Hematopoietic multipotent progenitor cell treated with erythropoietin and hydrocortisone succinate and interleukin-3 and kit ligand, for 15 days (in vitro differentiated cells): ENCODE results near the gene ANKRD11.
A peak's percentile ranks its signal among the peaks of the same experiment; 100 is the strongest.
"Not testable (repeated sequence)": the region's sequence is repeated elsewhere in the genome, so short reads cannot be mapped to it uniquely, and the experiment has no call there.

Experiments used
- DNase-seq: peaks from one replicate; pipeline ENCODE4 v3.0.0-alpha.2; 2015; ENCODE audit warnings: low spot score

ANKRD11 gene

DNA sequence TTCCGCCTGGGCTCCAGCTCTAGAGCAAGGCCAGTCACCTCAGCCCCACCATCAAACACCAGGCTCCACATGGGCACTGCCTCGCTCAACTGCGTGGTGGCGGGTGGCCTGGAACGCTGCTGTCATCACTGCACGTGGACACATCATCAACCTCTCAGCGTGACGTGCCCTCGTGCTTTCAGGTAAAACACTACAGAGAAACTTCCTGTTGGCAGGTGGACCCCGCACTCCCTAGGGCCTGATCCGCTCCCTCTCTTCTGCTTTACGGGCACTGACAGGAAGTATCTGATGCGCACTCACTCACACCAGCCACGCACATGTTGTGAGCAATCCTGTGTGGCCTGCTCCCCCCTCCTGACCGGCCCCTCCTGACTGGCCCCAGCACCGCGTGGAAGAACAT is 87.4 kb downstream of the ANKRD11 start:
- DNase-seq: no peak

DNA sequence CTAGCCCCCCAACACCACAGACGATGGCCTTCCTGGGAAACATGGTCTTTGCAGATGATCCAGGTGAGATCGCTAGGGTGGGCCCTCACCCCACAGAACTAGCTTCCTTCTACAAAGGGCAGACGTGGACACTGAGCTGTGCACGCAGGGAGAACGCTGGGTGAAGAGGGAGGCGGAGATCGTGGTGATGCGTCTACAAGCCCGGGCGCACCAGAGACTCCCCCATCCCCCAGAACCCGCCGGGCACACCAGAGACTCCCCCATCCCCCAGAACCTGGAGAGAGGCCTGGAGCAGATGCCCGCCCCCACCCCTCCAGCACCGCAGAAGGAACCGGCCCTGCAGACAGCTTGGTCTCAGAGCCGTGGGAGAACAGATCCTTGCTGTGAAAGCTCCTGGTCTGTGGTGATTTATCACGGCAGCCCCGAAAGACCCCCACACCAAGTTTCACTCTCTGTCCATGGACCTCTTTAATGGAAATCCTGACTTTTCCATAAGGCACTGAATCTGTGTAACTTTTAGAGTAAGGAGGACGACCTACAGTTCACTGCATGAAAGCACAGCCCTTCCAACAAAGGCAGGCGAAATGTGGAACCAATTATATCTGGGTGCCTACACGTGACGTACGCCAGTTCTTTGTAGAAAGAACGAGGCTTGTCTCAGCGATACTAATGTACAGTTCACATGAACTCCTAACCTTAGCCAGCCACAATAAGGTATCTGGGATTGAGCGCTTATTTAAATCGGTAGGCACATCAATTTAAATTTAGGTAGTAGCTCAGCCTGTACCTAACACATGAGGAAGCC is 88.5 kb downstream of the ANKRD11 start:
- DNase-seq: no peak

DNA sequence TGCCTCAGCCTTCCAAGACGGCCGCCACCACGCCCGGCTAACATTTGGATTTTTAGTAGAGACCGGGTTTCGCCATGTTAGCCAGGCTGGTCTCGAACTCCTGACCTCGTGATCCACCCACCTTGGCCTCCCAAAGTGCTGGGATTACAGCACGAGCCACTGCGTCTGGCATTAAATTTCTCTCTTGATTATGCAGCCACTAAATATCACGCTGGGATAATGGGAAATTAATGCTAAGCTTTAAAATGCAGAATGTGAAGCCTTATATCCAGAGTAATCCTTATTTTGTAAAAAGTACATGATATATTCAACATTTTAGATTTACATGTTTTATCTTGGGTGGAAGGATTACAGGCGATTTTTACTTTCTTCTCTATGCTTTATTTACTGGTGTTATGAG is 89.2 kb downstream of the ANKRD11 start:
- no peak for DNase-seq

DNA sequence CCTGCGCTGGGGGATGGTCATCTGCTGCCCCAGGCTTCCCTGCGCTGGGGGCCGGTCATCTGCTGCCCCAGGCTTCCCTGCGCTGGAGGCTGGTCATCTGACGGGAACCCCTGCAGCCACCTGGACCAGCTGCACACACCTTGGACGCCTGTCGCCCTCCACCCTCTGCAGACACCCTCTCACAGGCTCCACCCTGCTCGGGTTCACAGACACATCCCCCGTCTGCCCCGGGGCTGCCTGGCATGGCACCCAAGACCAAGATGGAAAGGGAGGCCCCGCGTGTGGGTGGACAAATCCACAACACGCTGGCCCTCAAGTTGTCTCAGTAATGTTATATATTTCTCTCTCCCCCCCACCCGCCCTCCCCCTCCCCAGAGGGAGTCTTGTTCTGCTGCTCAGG is 89.6 kb downstream of the ANKRD11 start:
- DNase-seq: no peak

DNA sequence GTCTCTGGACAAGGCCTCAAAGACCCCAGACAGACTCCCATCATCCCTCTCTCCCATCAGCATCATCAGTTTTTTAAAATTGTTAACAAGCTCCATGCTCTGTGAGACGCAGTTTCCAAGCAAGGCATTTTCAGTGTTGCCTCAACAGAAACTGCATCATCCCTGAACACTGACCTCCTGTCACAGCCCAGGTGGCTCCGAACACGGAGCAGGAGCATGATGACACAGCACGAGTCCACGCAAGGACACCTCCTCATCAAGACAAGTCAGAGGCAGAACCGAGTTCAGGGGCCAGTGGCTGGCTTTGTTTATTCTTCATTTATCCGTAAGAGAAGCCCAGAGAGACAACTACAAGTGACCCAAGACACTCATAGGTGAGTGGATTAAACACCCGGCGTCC is 91.4 kb downstream of the ANKRD11 start:
- no peak for DNase-seq

DNA sequence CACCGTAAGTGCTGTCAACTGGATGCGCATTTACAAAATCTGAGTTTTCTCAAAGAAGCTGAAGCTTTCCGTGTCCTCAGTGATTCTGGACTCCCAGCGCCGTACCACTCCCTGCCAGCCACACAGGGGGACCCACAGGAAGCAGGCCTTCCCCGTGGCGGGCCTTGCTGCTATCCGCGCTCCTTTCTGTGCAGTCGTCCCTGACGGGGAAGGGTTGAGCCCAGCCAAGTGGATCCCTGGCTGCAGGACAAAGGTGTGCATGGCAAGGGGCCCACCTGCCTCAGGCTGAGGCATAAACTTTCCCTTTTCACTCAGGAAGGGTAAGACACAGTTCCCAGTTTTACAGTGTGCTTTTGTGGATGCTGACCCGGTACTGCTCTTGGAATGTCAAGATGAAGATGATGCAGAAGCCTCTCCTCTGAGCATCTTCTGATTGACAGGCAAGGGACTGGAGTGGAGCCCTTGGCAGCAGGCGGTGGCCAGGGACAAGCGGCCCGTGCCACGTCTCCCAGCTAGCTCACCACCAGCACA is 93.0 kb downstream of the ANKRD11 start:
- DNase-seq: no peak

DNA sequence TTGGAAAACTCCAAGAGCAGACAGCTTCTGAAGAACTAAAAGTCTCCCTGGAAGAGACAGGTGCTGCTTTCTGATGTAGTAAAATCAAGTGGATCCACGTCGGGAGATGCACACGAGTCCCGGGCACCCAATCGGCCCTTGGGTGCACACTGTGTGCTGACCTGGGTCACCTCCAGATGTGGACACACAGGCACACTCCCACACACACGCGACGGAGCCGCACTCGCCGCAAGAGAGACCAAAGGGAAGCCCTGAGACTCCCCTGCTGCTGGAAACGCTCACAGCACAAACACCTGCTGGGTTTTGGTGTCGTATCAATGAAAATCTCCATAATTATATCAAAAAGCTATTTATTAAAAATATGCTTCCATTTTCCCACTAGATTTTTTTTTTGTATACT is 94.2 kb downstream of the ANKRD11 start:
- DNase-seq: no peak

DNA sequence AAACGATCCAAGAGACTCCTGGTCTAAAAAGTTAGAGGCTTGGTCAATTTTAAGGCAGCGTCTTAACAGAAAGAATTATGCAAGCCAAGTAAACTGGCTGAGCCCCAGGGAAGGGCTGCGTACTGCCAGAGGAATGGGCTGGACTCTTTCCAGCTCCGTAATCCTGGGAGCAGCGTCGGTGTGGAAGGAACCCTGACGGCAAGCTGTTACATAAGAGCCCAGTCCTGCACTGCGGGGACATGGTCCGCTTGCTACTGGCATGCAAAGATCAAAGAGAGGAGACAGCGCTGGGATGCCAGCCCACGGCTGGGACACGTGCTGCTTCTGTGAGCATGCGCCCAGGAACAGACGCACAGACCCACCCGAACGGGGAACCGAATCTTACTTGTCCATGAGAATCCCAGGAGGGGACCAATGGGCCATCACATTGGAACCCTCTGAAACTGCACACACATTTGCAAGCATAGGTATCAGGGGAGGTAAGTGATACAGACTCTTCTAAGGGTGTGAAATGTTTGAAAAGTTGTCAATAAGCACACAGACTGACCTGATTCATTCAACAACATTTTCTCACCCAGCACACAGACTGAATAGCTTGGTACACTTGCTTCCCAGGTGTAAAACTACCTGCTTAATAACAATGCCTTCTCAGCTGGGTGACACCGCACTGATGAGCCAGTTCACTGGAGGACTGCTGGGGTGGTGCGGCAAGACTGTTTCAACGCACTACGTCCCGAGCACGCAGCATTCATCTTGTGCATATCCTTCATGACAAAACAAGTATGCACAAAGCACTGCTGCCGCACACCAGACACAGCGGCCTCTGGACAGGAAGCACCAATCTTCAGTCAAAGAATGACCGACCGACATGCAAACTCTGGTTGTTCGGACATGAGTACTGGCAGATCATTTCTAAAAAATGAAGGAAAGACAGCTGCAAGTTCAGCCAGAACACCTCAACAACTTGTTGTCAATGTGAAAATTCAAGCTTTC is 94.9 kb downstream of the ANKRD11 start:
- DNase-seq: no peak

DNA sequence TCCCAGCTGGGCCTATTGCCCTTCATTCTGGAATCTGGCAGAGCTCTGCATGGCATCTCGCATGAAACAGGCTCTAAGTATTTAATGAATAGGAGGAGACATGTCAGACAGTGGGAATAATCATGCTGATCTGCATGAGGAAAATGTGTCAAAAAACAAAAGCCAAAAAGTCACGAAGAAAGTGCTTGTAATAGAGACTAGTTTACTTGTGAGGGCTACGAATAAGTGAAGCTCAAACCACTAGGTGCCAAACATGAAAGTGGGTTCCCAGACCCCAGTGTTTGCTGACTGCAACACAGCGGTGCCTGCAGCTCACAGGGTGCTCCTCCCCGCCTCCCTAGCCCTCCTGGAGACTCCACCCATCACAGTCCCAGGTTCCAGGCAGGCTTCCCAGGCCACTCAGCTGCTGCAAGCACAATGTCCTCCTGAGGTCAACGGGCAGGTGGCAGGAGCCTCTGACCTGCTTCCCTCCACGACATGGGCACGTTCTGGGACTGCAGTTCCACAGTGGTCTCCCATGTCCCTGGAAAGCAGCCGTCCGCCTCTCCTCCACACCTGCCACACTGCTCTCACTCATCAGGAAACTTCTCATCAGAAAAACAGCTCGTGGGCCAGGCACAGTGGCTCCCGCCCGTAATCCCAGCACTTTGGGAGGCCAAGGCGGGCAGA is 96.5 kb downstream of the ANKRD11 start:
- DNase-seq: no peak

DNA sequence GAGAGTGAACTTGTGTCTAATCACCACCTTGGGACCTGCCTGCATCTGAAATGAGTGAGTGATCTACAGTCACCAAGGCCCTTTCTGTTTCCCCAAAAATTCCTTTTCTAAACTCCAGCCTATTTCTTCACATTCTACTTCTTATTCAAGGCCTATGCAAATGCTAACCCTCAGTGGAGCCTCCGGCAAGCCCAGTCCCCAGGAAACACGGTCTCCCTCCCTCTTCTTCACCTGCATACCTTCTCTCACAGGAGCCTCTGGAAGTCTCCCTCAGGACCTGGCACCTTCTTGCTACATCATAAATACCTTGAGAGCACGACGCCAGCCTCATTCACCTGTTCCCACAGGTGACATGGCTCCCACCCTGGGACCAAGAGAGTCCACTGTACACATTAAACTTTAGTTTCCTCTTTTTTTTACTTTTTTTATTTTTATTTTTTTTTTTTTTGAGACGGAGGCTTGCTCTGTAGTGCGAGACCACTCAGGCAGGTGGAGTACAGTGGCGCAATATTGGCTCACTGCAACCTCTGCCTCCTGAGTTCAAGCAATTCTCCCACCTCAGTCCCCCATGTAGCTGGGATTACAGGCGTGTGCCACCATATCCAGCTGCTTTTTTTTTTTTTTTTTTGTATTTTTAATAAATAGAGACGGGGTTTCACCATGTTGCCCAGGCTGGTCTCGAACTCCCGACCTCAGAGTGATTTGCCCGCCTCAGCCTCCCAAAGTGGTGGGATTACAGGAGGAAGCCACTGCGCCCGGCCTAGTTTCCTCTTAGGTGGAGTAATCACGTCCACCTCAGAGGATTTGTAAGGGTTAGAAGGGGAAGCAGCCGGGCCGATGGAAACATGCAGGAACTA is 97.3 kb downstream of the ANKRD11 start:
- no peak for DNase-seq

DNA sequence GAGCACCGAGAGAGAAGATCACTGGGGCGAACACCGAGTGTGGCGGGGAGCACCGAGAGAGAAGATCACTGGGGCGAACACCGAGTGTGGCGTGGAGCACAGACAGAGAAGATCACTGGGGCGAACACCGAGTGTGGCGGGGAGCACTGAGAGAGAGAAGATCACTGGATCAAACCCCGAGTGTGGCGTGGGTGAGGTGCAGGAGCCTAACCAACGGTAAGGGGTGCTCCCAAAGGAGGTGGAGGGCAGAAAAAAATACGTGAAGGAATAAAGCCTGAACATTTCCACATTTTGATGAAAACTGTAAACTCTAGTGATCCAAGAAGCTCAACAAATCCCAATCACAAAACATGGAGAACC is 100.2 kb downstream of the ANKRD11 start:
- not testable (repeated sequence) for DNase-seq

DNA sequence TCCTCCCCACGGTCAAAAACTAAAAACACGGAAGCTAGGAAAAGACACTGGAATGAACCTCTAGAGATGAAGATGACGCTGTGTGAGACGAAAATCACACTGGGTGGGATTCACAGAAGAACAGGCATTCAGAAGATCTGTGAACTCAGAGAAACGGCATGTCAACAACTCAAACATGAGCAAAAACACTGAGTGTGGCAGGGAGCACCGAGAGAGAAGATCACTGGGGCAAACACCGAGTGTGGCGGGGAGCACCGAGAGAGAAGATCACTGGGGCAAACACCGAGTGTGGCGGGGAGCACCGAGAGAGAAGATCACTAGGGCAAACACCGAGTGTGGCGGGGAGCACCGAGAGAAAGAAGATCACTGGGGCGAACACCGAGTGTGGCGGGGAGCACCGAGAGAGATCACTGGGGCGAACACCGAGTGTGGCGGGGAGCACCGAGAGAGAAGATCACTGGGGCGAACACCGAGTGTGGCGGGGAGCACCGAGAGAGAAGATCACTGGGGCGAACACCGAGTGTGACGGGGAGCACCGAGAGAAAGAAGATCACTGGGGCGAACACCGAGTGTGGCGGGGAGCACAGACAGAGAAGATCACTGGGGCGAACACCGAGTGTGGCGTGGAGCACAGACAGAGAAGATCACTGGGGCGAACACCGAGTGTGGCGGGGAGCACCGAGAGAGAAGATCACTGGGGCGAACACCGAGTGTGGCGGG is 100.7 kb downstream of the ANKRD11 start:
- not testable (repeated sequence) for DNase-seq

DNA sequence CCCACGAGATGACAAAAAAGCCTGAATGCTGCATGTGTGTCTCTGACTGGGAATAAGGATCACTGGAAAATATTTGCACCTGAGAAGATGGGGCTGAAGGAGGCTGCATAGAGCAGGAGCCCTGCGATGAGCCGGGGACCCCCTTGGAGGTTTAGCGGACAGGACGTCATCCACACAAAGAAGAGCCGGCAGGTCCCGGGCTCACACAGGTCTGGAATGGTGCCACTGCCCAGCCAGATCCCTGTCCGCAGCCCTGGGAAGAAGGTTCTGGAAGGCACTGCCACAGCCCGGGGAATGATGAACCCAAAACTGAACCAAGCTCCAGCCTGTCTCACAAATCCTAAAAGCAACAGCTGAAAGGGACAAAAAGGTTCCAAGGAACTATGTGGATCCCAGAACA is 101.8 kb downstream of the ANKRD11 start:
- DNase-seq: no peak

DNA sequence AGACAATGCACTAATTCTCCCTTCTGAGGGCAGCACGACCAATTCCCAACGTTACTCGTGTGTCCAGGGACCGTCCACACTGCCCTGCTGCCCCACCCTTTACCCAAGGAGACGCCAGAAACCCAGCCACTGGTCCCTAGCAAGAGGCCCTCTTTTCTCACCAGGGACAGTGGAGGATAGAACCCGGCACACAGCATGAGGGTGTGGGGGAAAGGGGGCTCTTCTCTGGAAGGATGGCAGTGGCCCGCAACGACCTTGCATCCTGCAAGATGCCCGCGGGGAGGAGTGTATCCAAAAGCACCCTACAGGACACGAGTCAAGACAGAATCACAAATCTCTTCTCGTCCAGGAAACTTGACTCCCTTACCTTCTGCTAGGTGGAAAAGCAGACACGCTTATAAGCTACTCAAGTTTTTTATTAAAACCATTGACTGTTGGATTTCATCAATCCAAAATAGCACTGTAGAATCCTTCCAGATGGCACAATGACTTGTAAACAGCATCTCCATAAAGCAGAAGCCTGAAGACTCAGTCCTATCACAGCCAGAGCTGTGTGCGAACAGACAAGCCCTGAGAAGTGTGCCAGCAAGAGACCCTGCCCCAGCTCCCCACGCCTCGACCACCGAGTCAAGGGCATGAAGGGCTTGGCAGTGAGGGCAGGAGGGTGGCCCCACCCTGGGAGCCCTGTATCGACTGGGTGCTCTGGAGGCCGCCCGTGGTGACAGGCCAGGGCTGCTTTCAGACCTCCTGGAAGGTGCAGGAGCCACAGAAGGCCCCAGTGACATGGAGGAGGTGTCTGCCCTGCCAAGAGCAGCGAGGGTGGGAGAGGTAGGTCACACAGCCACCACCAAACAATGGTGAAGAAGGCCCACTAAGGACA is 103.8 kb downstream of the ANKRD11 start:
- no peak for DNase-seq

DNA sequence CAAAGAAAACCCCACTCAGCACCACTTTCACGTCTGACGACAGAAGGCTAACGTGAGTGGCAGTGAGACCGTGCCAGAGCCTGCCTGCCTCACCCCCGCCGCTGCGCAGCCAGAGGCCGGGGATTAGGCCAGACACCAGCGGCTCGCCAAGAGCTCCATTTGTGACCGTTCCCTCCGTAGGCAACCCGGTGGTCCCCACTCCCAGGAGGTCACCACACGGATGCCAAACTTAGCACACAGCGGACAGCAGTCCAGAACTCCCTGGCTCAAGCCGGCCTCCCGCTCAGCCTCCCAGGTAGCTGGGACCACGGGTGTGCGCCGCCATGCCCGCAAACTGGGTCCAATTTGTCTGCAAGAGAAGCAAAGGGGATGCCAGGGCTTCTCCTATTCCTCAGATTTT is 104.6 kb downstream of the ANKRD11 start:
- DNase-seq: no peak

DNA sequence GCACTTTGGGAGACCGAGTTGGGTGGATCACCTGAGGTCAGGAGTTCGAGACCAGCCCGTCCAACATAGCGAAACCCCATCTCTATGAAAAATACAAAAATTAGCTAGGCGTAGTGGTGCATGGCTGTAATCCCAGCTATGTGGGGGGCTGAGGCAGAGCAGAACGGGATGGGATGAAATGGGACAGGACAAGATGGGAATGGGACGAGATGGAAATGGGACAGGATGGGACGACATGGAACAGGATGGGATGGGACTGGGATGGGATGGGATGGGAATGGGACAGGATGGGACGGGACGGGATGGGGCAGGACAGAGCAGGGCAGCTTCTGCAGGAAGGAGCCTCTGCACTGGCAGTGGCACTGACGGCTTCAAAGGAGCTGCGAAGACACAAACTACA is 106.1 kb downstream of the ANKRD11 start:
- DNase-seq: no peak

DNA sequence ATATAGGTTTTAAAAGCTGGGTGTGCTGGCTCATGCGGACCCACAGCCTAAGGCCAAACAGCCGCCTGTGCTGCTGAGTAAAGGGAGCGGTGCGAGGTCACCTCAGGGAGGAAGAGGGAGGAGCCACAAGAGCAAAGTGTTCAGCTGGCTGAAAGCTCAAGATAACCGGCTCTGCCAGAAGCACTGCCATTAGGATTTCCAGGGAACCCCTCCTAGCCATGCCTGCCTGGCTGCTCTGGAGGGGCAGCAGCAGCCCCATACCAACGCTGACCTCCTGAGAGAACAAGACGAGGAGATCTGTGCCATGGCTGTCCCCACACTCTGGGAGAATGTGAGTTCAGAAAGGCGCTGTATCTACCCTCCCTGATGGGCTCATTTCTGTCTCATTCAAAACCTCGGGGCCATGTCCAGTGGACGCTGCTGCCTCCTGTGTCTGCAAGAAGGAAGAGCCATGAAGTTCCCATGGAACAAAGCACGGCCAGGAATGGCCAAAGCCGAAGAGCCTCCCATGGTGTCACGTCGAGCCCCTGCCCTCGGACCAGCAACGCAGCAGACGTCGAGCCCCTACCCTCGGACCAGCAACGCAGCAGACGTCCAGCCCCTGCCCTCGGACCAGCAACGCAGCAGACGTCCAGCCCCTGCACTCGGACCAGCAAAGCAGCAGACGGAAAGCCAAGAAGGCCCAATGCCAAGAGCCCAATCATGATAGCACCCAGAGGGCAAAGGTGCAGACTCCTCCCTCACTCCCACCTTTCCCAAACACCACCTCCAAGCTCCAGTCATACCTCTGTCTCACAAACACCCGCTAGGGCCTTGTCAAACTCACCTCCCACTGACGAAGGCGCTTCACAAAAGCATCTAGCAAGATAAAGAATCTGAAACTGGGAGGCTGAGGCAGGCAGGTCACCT is 107.0 kb downstream of the ANKRD11 start:
- peak; percentile 78 for DNase-seq

DNA sequence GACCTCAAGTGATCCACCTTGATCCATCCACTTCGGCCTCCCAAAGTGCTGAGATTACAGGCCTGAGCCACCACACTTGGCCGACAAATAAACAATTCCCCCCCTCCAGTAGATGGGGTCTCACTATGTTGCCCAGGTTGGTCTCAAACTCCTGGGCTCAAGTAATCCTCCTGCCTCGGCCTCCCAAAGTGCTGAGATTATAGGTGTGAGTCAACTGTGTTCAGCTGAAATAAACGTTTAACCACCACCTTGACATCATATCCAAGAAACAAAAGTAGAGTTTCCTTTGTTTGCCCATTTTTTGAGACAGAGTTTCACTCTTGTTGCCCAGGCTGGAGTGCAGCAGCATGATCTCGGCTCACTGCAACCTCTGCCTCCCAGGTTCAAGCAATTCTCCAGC is 107.8 kb downstream of the ANKRD11 start:
- not testable (repeated sequence) for DNase-seq

DNA sequence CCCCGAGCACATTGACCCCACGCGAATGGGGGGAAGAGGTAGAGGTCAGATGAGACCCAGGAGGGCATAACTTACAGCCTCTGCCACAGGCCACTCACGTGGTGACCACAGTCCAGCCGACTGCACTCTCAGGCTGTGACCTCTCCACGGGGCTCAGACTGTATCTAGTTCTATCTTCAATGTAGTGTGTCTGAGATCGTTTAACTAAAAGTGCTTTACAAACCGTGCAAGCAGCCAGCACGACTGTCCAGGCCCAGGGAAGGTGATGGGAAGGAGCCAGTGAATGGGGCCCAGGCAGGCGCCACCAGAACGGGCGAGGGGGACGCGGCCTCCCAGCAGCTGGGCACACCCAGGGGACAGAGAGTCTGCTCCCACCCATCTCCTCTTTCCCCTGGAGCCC is 108.6 kb downstream of the ANKRD11 start:
- DNase-seq: no peak
